ENCODE measurements around the gene CHST15.

CHST15 gene

DNA sequence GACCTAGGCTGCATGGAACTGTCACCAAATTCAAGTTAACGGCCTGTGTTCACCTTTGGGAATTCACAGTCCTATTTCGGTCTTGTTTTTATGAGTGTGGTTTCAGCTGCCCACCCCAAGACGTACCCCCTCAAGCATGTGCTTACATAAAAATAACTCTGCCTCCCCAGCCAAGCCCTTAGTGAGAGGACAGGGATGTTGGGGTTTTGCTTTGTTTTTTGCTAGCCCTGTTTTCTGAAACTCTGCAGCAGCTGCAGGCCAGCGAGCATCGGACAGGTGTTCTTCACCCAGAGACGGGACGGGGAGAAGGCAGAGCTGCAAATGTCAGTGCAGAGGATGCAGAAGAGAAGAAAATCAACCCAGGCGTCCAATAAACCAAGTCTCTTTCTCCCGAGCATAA is 13.5 kb downstream of the CHST15 start:
- no peak for DNase-seq (ENCODE audit: low read depth)

DNA sequence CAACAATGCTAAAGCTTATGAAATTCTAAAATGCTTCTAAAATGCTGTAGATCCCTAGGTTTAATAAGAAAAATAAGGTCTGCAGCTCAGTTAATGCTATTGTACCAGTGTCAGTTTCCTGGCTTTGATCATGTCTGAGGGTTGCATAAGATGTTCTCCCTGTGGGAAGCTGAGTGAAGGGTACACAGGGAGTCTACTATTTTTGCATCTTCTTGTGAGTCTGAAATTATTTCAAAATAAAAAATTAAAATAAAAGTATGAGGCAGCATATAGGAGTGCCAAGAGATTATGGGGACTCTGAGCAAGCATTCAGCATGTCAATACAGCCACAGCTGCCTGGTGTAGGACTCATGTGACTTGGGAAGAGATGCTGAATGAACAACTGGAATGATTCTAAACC is 14.7 kb downstream of the CHST15 start:
- TF ChIP-seq, protein P1, sequence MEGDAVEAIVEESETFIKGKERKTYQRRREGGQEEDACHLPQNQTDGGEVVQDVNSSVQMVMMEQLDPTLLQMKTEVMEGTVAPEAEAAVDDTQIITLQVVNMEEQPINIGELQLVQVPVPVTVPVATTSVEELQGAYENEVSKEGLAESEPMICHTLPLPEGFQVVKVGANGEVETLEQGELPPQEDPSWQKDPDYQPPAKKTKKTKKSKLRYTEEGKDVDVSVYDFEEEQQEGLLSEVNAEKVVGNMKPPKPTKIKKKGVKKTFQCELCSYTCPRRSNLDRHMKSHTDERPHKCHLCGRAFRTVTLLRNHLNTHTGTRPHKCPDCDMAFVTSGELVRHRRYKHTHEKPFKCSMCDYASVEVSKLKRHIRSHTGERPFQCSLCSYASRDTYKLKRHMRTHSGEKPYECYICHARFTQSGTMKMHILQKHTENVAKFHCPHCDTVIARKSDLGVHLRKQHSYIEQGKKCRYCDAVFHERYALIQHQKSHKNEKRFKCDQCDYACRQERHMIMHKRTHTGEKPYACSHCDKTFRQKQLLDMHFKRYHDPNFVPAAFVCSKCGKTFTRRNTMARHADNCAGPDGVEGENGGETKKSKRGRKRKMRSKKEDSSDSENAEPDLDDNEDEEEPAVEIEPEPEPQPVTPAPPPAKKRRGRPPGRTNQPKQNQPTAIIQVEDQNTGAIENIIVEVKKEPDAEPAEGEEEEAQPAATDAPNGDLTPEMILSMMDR (IDR thresholded peaks at IDR 0.05; ENCODE audit: control insufficient read depth, insufficient read depth, low read depth, low read length, missing control alignments): no peak
- DNase-seq (ENCODE audit: low read depth): no peak
- no peak overlapping the region for H3K4me3 ChIP-seq (ENCODE audit: control insufficient read depth, low read depth, low read length)

More for the DNA sequence above, 13.5 kb downstream of the CHST15 start:
- TF ChIP-seq, protein P1 (IDR thresholded peaks at IDR 0.05; ENCODE audit: control insufficient read depth, insufficient read depth, low read depth, low read length, missing control alignments): no peak
- no peak overlapping the region for H3K4me3 ChIP-seq (ENCODE audit: control insufficient read depth, low read depth, low read length)

DNA sequence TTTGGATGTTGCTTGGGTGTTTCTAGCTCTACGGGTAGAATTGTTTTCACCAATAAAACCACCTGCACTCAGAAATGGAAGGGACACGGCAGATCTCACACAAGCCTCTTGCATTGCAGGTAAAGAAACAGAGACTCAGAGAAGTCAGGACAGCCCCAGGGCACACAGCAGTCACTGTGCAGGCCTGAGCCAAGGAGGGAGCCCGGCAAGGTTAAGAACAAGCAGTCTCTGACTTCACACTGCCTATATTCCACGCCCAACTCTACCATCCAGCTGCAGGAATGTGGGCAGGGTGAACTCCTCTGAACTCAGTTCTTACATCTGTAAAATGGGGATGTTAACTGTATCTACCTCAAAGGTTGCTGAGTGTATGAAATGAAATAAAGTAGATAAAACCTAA is 15.4 kb downstream of the CHST15 start:
- H3K4me3 ChIP-seq (ENCODE audit: control insufficient read depth, low read depth, low read length): no peak overlapping the region
- TF ChIP-seq, protein P1 (IDR thresholded peaks at IDR 0.05; ENCODE audit: control insufficient read depth, insufficient read depth, low read depth, low read length, missing control alignments): no peak
- DNase-seq (ENCODE audit: low read depth): no peak

DNA sequence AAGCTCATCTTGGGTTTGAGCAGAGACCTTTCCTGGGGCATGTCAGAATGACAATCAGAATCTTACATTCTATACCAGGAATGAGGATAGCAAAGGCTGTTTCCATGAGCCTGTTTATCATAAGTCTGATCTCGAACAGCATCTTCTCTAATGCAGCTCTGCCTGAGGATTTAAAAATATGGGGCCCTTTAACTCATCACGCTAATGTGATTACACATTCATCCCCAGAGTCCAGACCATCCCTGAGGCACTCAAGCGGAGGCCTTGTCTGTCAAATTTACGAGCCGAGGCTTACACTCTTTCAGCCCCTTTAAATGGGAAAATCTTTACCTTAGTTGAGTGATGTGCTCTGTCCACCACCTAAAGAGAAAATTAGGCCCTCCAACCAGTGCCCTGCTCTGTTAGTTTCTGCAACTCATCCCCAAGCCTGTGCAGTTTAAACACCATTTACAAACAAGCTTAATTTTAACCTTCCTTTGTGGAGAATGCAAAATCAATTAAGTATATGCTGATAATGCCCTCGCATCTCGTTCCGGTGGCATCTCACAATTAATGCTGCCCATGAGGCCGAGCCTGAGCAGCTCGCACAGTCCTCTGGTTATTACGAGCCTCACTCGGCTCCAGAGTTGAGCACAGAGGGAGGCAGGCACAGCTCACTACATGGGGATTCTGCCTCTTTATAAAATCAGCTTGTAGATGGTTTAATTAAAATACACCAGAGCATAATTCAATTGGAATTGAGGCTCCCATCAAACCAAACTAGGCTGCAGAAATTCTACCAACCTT is 16.0 kb downstream of the CHST15 start:
- TF ChIP-seq, protein P1 (IDR thresholded peaks at IDR 0.05; ENCODE audit: control insufficient read depth, insufficient read depth, low read depth, low read length, missing control alignments): no peak
- no peak for DNase-seq (ENCODE audit: low read depth)
- no peak overlapping the region for H3K4me3 ChIP-seq (ENCODE audit: control insufficient read depth, low read depth, low read length)

DNA sequence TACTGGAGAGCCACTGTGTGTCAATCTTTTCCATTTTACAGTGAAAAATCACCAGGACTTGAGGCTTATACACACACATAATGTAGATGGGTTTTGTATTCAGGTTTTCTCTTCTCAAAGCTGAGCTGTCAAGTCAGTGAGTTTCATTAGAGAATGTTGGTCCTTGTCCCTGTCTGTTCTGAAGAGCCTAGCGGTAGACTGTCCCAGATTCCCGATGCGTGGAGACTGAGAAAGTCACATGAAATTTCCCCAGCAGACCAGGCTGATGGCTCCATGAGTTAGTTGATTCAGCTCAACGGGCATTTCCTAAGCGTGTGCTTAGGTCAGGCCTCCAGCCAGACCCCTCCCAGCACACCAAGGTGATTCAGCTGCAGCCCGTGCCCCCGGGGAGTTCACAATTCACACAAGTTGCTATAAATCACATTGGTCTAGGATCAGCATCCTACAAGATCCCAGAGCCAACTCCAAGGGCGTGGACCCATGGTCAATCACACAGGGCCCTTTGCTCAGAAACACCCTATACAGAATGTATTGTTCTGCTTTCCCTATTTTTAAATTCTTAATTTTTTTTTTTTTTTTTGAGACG is 17.2 kb downstream of the CHST15 start:
- DNase-seq (ENCODE audit: low read depth): no peak
- TF ChIP-seq, protein P1 (IDR thresholded peaks at IDR 0.05; ENCODE audit: control insufficient read depth, insufficient read depth, low read depth, low read length, missing control alignments): no peak
- no peak overlapping the region for H3K4me3 ChIP-seq (ENCODE audit: control insufficient read depth, low read depth, low read length)

DNA sequence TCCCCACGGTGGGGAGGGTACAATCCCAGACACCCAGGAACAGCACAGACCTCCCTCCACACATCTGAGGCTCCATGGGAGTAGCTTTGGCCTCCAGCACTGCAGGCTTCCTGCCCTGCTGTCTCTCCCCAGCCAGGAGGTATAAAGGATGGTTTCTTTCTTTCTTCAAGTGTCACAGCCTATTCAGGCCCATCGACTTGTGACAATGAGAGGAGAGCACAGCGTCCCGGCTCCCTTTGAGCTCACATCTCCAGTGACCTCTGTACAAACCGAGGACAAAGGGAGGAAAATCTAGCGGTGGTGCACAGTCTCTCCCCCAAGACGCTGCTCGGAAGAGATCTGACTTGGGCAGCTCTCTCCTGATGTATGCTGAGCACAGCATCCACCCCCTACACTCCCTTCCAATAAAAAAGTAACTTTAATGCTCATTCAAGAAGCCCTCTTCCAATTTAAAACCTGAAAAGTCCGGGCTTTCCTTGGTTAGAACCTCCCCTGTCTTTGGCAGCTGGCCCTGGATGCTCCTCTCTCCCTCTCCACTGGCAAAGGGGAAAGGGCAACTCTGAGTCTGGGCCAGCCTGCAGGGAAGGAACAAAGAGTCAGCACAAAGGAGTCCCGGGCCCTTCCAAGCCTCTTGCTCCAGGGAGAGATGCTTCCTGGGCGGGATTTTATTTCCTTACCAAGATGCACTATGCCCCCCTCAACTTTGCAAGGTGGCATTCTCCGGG is 18.0 kb downstream of the CHST15 start:
- DNase-seq (ENCODE audit: low read depth): no peak
- TF ChIP-seq, protein P1 (IDR thresholded peaks at IDR 0.05; ENCODE audit: control insufficient read depth, insufficient read depth, low read depth, low read length, missing control alignments): no peak
- H3K4me3 ChIP-seq (ENCODE audit: control insufficient read depth, low read depth, low read length): no peak overlapping the region
